A673 (cell line): Measurements from ENCODE around the gene SMARCE1. TPM values are rescaled to one million over a fixed set of nuclear protein-coding genes. Genes with fewer than 3 reads are reported as not detected.

Experiments
- BruUV-seq: library from RNA; stranded (reverse); fragments of 400-500 nt; replicated peaks from 2 replicates; lab custom pipeline; 2021; lab: Mats Ljungman, UMichigan
- CTCF ChIA-PET: fragments of 300-600 bp; sonication (Branson Sonifier 250); formaldehyde crosslinking; loops from one replicate; lab custom pipeline; 2022; ENCODE audit warnings: antibody characterized with exemption; lab: Charles Lee
- POLR2A ChIA-PET: fragments of 300-600 bp; sonication (Branson Sonifier 250); formaldehyde crosslinking; loops from one replicate; lab custom pipeline; 2022; ENCODE audit warnings: antibody characterized with exemption; ENCODE audit not compliant: low non-redundant PET; lab: Charles Lee
- DNase-seq: peaks from one replicate; pipeline ENCODE4 v3.0.0-alpha.2; 2015; ENCODE audit warnings: low spot score
- H3K27ac ChIP-seq: fragments of 200-600 bp; sonication (generic); 2 replicates; pipeline ENCODE4 v1.5.1; 2016; ENCODE audit warnings: mixed run types, low read depth, mild to moderate bottlenecking, mixed read lengths, antibody characterized with exemption, low read length; ENCODE audit not compliant: poor library complexity, severe bottlenecking
- H3K27me3 ChIP-seq: fragments of 200-600 bp; sonication (generic); replicated peaks from 2 replicates; pipeline ENCODE4 v1.6.1; 2017; ENCODE audit warnings: mixed run types, low read depth, mild to moderate bottlenecking, mixed read lengths, antibody characterized with exemption, low read length; ENCODE audit not compliant: insufficient read depth, poor library complexity
- H3K36me3 ChIP-seq: fragments of 200-600 bp; sonication (generic); 2 replicates; pipeline ENCODE4 v1.6.1; 2016; ENCODE audit warnings: mixed run types, mild to moderate bottlenecking, mixed read lengths, antibody characterized with exemption, low read length; ENCODE audit not compliant: insufficient read depth, poor library complexity, severe bottlenecking
- H3K4me1 ChIP-seq: fragments of 200-600 bp; sonication (generic); 2 replicates; pipeline ENCODE4 v1.6.1; 2017; ENCODE audit warnings: mixed run types, mild to moderate bottlenecking, mixed read lengths, antibody characterized with exemption, low read length; ENCODE audit not compliant: insufficient read depth, poor library complexity, severe bottlenecking
- H3K4me3 ChIP-seq: fragments of 200-600 bp; sonication (generic); 2 replicates; pipeline ENCODE4 v1.5.1; 2016; ENCODE audit warnings: low read depth, mixed run types, mild to moderate bottlenecking, mixed read lengths, low read length; ENCODE audit not compliant: poor library complexity, severe bottlenecking
- H3K9me3 ChIP-seq: fragments of 200-600 bp; sonication (generic); 2 replicates; pipeline ENCODE4 v1.6.1; 2016; ENCODE audit warnings: mixed run types, low read depth, mild to moderate bottlenecking, mixed read lengths, antibody characterized with exemption, low read length; ENCODE audit not compliant: poor library complexity, severe bottlenecking
- EZH2 ChIP-seq: fragments of 200-600 bp; sonication (generic); IDR thresholded peaks from 2 replicates; pipeline ENCODE4 v1.6.1; 2017; ENCODE audit warnings: borderline replicate concordance, low read depth, mild to moderate bottlenecking, mixed read lengths, antibody characterized with exemption, low read length; ENCODE audit not compliant: poor library complexity, severe bottlenecking
- intact Hi-C: fragments of 100-400 bp; cut with micrococcal nuclease; formaldehyde crosslinking; loops from one replicate; pipeline ENCODE4 v1.10.0; 2022; ENCODE audit not compliant: unreplicated experiment
- total RNA-seq: library from RNA; stranded (reverse); gene quantifications from 2 replicates; pipeline ENCODE4 v1.2.3, GENCODE V29; 2021
- TF ChIP-seq, protein P1 (sequence below): fragments of 300-800, 200-600 bp; sonication (generic); conservative IDR thresholded peaks from 2 replicates; pipeline ENCODE4 v1.5.1; 2017; ENCODE audit warnings: low read depth, mild to moderate bottlenecking, antibody characterized with exemption, low read length, moderate library complexity, mixed read lengths

The SMARCE1 gene
- total RNA-seq, 1 experiment from 2014 or later: 91.4 TPM

DNA sequence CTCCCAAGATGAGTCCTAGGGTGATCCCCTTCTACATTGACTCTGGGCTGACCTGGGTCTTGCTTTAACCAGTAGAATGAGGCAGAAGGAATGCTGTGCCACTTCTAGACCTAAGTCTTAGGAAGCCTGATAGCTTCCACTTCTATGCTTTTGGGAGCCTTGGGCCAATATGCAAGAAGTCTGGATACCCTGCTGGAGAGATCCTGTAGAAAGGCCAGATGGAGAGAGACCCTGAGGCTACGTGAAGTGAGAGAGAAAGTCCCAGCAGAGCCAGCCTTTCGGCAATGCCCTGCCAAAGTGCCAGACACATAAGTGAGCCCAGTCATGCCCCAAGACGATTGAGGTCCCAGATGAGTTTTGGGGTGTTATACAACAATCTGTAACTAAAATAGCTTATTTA is 15.6 kb upstream of the SMARCE1 start:
- Histone ChIP-seq H3K4me1 (no peaks in the 10 kb centered on the region), H3K36me3 (no peaks in the 10 kb centered on the region), H3K27me3 (no peaks in the 10 kb centered on the region), H3K9me3 (no peaks in the 10 kb centered on the region), H3K4me3 (no peak overlapping the region), H3K27ac (no peak overlapping the region)
- no peak for DNase-seq
- intact Hi-C loops: no loop called here
- POLR2A ChIA-PET: no interaction called here
- BruUV-seq: no TSS peak
- TF ChIP-seq, protein P1, sequence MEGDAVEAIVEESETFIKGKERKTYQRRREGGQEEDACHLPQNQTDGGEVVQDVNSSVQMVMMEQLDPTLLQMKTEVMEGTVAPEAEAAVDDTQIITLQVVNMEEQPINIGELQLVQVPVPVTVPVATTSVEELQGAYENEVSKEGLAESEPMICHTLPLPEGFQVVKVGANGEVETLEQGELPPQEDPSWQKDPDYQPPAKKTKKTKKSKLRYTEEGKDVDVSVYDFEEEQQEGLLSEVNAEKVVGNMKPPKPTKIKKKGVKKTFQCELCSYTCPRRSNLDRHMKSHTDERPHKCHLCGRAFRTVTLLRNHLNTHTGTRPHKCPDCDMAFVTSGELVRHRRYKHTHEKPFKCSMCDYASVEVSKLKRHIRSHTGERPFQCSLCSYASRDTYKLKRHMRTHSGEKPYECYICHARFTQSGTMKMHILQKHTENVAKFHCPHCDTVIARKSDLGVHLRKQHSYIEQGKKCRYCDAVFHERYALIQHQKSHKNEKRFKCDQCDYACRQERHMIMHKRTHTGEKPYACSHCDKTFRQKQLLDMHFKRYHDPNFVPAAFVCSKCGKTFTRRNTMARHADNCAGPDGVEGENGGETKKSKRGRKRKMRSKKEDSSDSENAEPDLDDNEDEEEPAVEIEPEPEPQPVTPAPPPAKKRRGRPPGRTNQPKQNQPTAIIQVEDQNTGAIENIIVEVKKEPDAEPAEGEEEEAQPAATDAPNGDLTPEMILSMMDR: no peak
- TF ChIP-seq EZH2: no peak
- CTCF ChIA-PET: interaction anchor here (0.6 kb wide), 1 partner anchor 985 kb away, joined by 3 read pairs; no protein-coding TSS in a partner anchor

DNA sequence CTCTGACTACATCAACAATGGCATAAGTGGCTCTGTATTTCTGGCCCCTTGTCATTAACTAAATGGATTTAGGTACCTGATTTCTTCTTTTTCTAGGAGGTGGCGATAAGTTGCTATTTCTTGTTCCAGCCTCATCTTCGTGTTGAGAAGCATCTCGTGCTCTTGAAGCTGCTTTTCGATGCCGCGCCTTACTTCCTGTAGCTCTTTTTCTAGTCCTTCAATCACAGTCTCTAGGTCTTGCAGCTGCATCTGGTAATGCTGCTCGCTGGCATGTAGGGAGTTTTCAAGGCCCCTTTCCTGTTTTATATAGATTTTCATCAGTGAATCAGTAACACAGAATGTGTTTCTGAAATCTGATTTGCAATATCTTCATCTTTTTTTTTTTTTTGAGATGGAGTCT is 12.3 kb upstream of the SMARCE1 start:
- Histone ChIP-seq H3K36me3 (no peaks in the 10 kb centered on the region), H3K27ac (no peak overlapping the region), H3K4me3 (no peak overlapping the region), H3K9me3 (no peaks in the 10 kb centered on the region), H3K4me1 (no peaks in the 10 kb centered on the region), H3K27me3 (no peaks in the 10 kb centered on the region)
- intact Hi-C loops: no loop called here
- TF ChIP-seq, protein P1: no peak
- no peak for TF ChIP-seq EZH2
- CTCF ChIA-PET: no interaction called here
- no peak for DNase-seq
- POLR2A ChIA-PET: interaction anchor here (0.6 kb wide), 1 partner anchor 75 kb away, joined by 4 read pairs; no protein-coding TSS in a partner anchor
- no TSS peak for BruUV-seq

DNA sequence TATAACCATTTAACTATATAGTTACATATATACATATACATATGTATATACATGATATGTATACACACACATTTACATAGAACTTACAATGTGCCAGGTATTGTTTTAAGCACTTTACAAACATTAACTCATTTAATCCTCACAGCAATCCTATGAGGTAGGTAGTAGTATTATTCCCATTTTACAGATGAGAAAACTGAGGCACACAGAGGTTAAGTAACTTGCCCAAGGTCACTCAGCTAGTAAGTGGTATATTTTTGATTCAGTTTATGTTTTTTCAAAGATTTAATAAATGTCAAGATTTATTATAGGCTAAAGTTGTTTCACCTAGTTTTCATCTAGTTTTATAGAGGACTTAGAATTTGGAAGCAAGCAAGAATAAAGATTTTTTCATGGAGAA is 10.8 kb upstream of the SMARCE1 start:
- CTCF ChIA-PET: no interaction called here
- no peak for DNase-seq
- H3K9me3 ChIP-seq: no peaks in the 10 kb centered on the region

More for the DNA sequence above, 10.8 kb upstream of the SMARCE1 start:
- intact Hi-C loops: no loop called here
- no peak overlapping the region for H3K27ac ChIP-seq
- no peak overlapping the region for H3K4me3 ChIP-seq
- no peak for TF ChIP-seq EZH2
- TF ChIP-seq, protein P1: no peak
- H3K27me3 ChIP-seq: no peaks in the 10 kb centered on the region
- H3K4me1 ChIP-seq: no peaks in the 10 kb centered on the region
- no TSS peak for BruUV-seq
- POLR2A ChIA-PET: no interaction called here
- no peaks in the 10 kb centered on the region for H3K36me3 ChIP-seq
